ENCODE results near the gene ATF6B. TPM values are rescaled to one million over a fixed set of nuclear protein-coding genes. Genes with fewer than 3 reads are reported as not detected.

The ATF6B gene
- polyA plus RNA-seq, 1 experiment, result 69.2 TPM

DNA sequence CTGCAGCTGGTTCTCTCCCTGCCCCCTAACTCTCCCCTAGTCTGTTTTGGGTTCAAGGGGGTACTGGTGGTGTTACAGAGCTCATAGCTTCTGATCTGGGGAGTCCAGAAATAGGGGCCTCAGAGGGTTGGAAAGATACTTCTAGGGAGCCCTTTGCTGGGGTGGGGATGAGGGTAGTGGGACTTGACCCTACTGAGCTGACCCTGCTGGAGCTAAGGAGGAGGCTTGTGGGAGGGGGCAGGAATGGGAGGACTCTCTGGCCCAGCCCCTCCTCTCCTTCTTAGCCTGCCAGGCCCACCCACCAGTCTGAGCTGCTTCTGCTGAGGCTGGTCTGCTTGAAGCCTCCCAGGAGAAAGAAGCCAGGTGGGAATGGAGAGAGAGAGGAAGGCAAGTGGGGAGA lies 36.2 kb upstream of the ATF6B start, which contains the start of gene EGFL8:
Gene EGFL8, plus strand, starts transcription at position 301 of the 400 bp plus-strand sequence. CDS start 1,571 bp downstream, outside the sequence.
- TF ChIP-seq, protein P1, sequence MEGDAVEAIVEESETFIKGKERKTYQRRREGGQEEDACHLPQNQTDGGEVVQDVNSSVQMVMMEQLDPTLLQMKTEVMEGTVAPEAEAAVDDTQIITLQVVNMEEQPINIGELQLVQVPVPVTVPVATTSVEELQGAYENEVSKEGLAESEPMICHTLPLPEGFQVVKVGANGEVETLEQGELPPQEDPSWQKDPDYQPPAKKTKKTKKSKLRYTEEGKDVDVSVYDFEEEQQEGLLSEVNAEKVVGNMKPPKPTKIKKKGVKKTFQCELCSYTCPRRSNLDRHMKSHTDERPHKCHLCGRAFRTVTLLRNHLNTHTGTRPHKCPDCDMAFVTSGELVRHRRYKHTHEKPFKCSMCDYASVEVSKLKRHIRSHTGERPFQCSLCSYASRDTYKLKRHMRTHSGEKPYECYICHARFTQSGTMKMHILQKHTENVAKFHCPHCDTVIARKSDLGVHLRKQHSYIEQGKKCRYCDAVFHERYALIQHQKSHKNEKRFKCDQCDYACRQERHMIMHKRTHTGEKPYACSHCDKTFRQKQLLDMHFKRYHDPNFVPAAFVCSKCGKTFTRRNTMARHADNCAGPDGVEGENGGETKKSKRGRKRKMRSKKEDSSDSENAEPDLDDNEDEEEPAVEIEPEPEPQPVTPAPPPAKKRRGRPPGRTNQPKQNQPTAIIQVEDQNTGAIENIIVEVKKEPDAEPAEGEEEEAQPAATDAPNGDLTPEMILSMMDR (IDR thresholded peaks at IDR 0.05; ENCODE audit: insufficient read depth, low read depth, low read length), result no peak
- no peaks in the 10 kb centered on the region for H3K27me3 ChIP-seq (ENCODE audit: control insufficient read depth, insufficient read depth, low read length)
- CTCF ChIA-PET, result interaction anchor here (1.0 to 1.1 kb wide), 3 partner anchors 31 to 117 kb away, joined by 4 to 5 read pairs (median 4); no protein-coding TSS in a partner anchor
- POLR2A ChIA-PET, result no interaction called here
- peaks cover 20% of the 10 kb centered on the region for H3K36me3 ChIP-seq (ENCODE audit: control insufficient read depth, insufficient read depth, low read length)
- DNase-seq (ENCODE audit: low read depth), result no peak
- no peak within 1 kb of the TSS for H3K4me3 ChIP-seq (ENCODE audit: low read depth, low read length)

GRCh38 chr6:32163559-32164258 lies 35.7 kb upstream of the ATF6B start:
- CTCF ChIA-PET, result interaction anchor here (1.0 to 1.1 kb wide), 3 partner anchors 32 to 116 kb away, joined by 4 to 5 read pairs (median 4); no protein-coding TSS in a partner anchor
- DNase-seq (ENCODE audit: low read depth), result no peak
- peaks cover 16% of the 10 kb centered on the region for H3K36me3 ChIP-seq (ENCODE audit: control insufficient read depth, insufficient read depth, low read length)
- no peak overlapping the region for H3K4me3 ChIP-seq (ENCODE audit: low read depth, low read length)
- H3K27me3 ChIP-seq (ENCODE audit: control insufficient read depth, insufficient read depth, low read length), result no peaks in the 10 kb centered on the region
- TF ChIP-seq, protein P1 (IDR thresholded peaks at IDR 0.05; ENCODE audit: insufficient read depth, low read depth, low read length), result no peak
- POLR2A ChIA-PET, result no interaction called here

GRCh38 chr6:32158052-32158451 lies 30.0 kb upstream of the ATF6B start:
- no peak for DNase-seq (ENCODE audit: low read depth)
- ChIA-PET POLR2A (no interaction called here), CTCF (interaction anchor here (0.7 kb wide), 1 partner anchor 838 kb away, joined by 3 read pairs; no protein-coding TSS in a partner anchor)
- H3K36me3 ChIP-seq (ENCODE audit: control insufficient read depth, insufficient read depth, low read length), result peaks cover 8% of the 10 kb centered on the region
- TF ChIP-seq, protein P1 (IDR thresholded peaks at IDR 0.05; ENCODE audit: insufficient read depth, low read depth, low read length), result no peak
- no peaks in the 10 kb centered on the region for H3K27me3 ChIP-seq (ENCODE audit: control insufficient read depth, insufficient read depth, low read length)
- H3K4me3 ChIP-seq (ENCODE audit: low read depth, low read length), result no peak overlapping the region

DNA sequence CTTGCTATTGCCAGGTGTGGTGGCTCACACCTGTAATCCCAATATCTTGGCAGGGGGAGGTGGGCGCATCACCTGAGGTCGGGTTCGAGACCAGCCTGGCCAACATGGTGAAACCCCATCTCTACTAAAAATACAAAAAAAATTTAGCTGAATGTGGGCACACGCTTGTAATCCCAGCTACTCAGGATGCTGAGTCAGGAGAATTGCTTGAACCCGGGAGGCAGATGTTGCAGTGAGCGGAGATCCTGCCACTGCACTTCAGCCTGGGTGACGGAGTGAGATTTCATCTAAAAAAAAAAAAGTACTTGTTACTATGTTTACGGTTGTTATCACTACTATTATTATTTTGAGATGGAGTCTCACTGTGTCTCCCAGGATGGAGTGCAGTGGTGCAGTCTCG lies 28.8 kb upstream of the ATF6B start:
- ChIA-PET POLR2A (no interaction called here), CTCF (no interaction called here)
- TF ChIP-seq, protein P1 (IDR thresholded peaks at IDR 0.05; ENCODE audit: insufficient read depth, low read depth, low read length), result no peak
- no peak for DNase-seq (ENCODE audit: low read depth)
- H3K4me3 ChIP-seq (ENCODE audit: low read depth, low read length), result no peak overlapping the region
- peaks cover 7% of the 10 kb centered on the region for H3K36me3 ChIP-seq (ENCODE audit: control insufficient read depth, insufficient read depth, low read length)
- H3K27me3 ChIP-seq (ENCODE audit: control insufficient read depth, insufficient read depth, low read length), result no peaks in the 10 kb centered on the region

- H3K4me3 ChIP-seq (ENCODE audit: low read depth, low read length), result peak overlapping the region; percentile 71
- TF ChIP-seq, protein P1 (IDR thresholded peaks at IDR 0.05; ENCODE audit: insufficient read depth, low read depth, low read length), result peak; percentile 67
- H3K27me3 ChIP-seq (ENCODE audit: control insufficient read depth, insufficient read depth, low read length), result no peaks in the 10 kb centered on the region
- CTCF ChIA-PET, result interaction anchor here (0.7 to 1.2 kb wide), 8 partner anchors 24 to 180 kb away, joined by 3 to 12 read pairs (median 3); partner anchors contain the start of genes ATF6B and FKBPL
- DNase-seq (ENCODE audit: low read depth), result no peak
- POLR2A ChIA-PET, result interaction anchor here (0.6 kb wide), 1 partner anchor 11 kb away, joined by 3 read pairs; no protein-coding TSS in a partner anchor
- peaks cover 7% of the 10 kb centered on the region for H3K36me3 ChIP-seq (ENCODE audit: control insufficient read depth, insufficient read depth, low read length)
Measured at GRCh38 chr6:32154514-32155161, 26.6 kb upstream of the ATF6B start.
